Measurements from ENCODE around the gene USP51.
A peak's percentile ranks its signal among the peaks of the same experiment; 100 is the strongest.
"Not testable (repeated sequence)": the region's sequence is repeated elsewhere in the genome, so short reads cannot be mapped to it uniquely, and the experiment has no call there.

The USP51 gene

GRCh38 chrX:55489314-55490009 is at the start of gene USP51:
USP51 (minus strand) TSS chrX:55489848; CDS start chrX:55488939, 909 bp downstream.
- FAIRE-seq = no peak

DNA sequence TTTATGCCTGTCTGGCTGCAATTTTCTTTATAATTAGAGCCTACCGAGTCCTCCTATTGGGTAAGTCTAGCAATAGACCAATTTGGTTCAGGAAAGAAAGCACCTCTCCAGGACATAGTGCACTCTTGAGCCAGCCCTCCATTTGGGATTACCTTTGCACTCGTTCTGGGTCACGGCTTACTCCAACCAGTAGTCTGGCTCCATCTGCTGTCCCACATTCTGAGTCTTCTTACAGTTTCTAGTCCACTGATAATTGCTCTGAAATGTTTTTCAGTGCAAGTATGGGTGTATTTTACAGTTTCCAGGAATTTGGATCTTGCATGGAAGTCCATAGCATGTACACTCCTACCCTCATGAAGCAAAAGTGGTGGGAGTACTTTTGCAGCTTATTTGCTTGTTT is 34.8 kb upstream of the USP51 start:
- no peak for FAIRE-seq

- FAIRE-seq = no peak
These were observed 33.7 kb upstream of the USP51 start for GRCh38 chrX:55523356-55523755.

GRCh38 chrX:55522596-55523276 is 33.1 kb upstream of the USP51 start:
- FAIRE-seq = no peak

- FAIRE-seq = no peak
These were observed 32.0 kb upstream of the USP51 start for GRCh38 chrX:55521687-55522086.

- not testable (repeated sequence) for FAIRE-seq
These were observed 27.3 kb upstream of the USP51 start for GRCh38 chrX:55516794-55517481.

DNA sequence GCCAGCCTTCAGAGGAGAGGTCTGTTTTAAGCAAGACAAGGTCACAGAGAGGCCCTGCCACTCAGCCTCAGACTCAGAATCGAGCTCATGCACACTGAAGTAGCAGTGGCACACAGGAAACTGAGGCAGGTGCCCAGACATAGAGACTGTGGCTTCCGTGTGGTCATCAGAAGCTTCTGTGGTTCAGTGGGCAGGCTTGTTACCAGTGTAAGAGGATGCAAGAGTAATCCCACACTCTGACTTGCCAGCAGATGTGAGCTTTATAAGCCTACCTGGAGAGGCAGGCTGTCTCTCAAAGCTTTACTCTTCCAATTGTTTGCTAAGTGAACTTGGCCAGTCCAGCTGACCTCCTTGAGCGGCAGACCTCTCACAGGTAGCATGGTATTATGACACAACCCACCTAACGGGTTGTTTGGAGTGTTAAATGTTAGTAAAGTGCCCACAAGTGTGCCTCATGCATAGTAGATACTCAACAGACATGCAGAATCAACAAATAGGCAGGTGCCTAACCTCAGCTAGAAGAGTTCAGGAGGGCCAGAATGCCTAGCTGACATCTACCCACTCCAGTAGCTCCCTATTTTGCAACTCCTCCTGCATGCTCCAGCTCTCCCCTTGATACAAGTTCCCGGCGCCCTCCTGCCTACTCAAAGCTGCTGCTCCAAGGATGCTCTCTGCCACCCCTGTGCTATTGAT is 23.5 kb upstream of the USP51 start:
- FAIRE-seq = not testable (repeated sequence)

DNA sequence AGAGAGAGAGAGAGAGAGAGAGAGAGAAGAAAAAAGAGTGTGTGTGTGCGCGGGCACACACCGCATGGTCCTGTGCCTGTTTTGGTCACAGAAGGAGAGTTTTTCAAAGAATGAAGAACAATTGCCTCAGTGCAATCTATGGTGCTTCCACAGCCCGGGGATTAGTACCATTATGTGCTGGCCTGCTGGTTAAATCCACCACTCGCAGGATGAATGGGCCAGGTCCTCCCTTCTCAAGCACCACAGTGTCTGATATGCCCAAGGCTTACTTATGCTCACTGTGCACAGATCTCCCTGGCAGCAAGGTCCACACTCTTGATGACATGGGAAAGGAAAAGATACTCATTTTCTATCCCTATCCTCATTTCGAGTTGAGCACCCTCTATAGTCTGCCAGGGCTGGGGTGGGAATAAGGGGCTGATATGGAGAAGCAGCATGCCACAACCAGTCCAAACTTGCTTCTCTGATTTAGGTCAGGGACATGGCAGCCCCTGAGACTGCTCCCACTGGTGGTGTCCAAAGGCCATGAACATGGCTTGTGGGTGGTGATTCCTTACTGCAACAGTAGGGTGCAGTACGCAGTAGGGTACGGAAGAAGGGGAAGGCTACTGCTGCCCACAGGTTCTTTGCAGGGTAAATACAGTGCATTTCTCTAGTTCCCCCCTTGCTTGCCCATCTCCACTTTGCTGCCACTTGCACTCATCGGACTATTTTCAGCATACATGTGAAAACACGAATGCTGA is 18.9 kb upstream of the USP51 start:
- FAIRE-seq = not testable (repeated sequence)

DNA sequence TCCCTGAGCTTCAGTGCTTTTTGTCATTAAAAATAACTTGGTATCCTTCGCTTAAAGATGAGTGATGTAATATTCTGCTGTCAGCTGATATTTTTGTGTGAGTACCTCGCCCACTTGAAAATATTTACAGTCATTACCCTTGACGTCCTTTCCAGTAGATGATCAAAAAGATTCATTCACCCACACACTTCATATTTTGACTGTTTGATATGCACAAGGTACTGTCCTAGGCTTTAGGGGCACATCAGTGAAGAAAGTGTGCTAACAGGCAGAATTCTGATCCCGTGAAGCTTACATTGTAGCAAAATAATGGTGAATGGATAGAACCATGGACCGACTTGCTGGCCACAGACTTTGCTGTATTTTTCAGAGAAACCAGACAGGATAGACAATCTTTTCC is 18.1 kb upstream of the USP51 start:
- FAIRE-seq = not testable (repeated sequence)

GRCh38 chrX:55507010-55507409 is 17.4 kb upstream of the USP51 start:
- FAIRE-seq = not testable (repeated sequence)

DNA sequence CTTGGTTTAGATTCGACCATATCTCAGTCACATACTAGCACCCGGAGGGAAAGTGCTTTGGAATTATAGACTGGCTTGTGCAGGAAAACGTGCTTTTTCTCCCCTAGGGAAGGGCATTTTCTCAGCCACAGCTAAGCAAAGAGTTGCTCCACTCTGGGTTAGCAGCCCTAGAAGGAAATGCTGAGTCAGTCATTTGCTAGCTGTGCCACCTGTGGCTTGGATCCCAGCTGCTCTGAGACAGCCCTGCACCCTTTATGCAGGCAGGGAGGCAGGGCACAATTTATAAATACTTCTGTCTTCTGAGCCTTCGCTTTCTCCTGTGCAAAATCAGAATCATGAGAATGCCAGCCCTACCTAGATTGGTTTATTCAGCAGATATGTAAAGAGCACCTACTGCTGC is 1.3 kb upstream of the USP51 start:
- no peak for FAIRE-seq

DNA sequence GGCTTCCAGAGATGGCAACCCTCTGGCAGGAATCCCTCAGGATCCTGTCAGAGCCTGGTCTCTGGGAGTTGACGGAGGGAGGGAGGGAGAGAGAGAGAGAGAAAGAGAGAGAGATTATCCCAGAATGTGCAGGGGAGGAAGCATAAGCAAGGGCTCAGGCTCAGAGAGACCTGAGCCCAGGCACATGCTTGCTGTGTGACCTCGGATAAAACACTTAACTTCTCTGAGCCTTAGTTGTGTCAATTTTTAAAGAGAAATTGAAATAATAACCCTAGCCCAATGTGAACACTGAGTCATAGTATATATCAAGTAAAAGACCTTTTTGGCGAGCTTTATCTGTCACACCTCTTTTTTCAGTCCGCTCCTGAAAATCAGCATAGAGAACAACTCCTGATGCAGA is 473 bp upstream of the USP51 start:
- FAIRE-seq = no peak

GRCh38 chrX:55488593-55489313 is 895 bp downstream of the USP51 start:
- FAIRE-seq = peak; percentile 62

DNA sequence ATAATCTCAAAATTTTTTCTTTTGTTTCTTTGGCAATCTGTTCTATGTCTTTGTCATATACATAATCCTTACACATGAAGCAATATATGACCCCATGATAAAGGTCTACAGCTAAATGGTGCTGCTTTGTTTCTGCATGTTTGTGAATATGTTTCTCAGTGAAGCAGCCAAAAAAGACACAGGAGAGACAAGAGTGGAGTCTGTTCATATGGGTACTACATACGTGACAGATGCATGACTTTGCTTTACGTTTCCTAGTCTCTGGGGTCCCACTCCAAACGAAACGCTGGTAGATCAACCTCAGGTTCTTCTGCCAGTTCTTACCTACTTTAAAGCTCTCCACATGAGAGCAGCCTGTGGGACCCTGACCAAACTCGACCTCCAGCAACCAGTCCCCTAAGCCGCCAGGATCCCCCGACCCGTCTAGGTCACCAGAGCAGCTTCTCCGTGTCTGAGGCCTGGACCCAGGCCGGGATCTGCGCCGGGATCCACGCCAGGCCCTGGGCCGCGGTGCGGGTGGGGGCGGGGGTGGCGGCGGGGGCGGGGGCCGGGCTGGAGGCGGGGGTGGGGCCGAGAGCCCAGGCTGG is 1.5 kb downstream of the USP51 start:
- no peak for FAIRE-seq

DNA sequence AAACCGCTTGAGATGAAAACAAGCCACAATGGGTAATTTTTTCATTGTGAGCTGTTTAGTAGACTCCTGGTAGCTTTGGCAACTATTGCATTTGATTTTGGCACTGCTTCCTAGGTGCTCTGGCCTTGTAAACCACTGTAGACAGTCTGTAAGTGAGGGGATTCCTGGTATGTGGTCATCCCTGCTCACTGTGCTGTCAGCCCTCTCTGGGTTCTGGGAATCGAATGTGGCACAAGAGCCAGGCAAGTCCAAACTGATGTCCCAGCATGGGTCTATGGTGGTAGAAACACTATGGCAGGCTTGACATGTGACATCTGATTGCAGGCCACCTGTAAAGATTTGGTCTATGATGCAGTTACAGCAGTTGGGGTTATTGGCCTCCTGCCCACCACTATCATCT is 2.5 kb downstream of the USP51 start:
- FAIRE-seq = no peak

DNA sequence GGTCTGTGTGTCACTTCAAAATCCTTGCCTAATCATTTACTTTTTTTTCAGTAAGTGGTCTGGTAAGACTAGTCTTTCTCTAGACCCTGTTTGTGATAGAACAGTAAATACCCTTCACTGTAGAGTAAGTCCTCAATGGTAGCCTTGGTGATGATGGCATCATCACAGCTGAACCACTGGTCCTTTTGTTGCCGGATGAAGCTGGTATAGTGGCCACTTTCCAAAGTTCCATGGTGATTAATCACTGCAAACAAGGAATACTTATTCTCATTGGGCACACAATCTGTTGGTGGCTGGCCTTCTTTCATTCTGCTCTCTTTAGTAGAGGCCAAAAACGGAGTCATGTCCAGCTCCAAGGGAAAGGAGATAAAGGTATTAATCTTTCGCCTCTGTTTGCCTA is 2.9 kb downstream of the USP51 start:
- FAIRE-seq = no peak

GRCh38 chrX:55484948-55485347 is 4.7 kb downstream of the USP51 start:
- no peak for FAIRE-seq

GRCh38 chrX:55480390-55481062 is 9.1 kb downstream of the USP51 start:
- no peak for FAIRE-seq

DNA sequence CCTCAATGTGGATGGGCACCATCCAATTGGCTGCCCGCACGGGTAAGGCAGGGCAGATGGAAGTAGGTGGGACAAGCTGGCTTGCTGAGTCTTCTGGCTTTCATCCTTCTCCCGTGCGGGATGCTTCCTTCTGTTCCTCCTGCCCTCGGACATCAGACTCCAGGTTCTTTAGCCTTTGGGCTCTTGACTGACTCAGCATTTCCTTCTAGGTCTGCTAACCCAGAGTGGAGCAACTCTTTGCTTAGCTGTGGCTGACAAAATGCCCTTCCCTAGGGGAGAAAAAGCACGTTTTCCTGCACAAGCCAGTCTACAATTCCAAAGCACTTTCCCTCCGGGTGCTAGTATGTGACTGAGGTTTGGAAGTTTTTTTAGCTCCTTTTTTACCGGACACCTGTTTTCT is 9.7 kb downstream of the USP51 start:
- FAIRE-seq = not testable (repeated sequence)

GRCh38 chrX:55465791-55466190 is 23.9 kb downstream of the USP51 start:
- FAIRE-seq = not testable (repeated sequence)

- FAIRE-seq = not testable (repeated sequence)
These were observed 24.5 kb downstream of the USP51 start for GRCh38 chrX:55465108-55465507.
